Measurements from ENCODE around the gene C11orf24. TPM values are rescaled to one million over a fixed set of nuclear protein-coding genes. Genes with fewer than 3 reads are reported as not detected.

Gene C11orf24
- total RNA-seq, 1 experiment from 2014 or later: 52.3 TPM

DNA sequence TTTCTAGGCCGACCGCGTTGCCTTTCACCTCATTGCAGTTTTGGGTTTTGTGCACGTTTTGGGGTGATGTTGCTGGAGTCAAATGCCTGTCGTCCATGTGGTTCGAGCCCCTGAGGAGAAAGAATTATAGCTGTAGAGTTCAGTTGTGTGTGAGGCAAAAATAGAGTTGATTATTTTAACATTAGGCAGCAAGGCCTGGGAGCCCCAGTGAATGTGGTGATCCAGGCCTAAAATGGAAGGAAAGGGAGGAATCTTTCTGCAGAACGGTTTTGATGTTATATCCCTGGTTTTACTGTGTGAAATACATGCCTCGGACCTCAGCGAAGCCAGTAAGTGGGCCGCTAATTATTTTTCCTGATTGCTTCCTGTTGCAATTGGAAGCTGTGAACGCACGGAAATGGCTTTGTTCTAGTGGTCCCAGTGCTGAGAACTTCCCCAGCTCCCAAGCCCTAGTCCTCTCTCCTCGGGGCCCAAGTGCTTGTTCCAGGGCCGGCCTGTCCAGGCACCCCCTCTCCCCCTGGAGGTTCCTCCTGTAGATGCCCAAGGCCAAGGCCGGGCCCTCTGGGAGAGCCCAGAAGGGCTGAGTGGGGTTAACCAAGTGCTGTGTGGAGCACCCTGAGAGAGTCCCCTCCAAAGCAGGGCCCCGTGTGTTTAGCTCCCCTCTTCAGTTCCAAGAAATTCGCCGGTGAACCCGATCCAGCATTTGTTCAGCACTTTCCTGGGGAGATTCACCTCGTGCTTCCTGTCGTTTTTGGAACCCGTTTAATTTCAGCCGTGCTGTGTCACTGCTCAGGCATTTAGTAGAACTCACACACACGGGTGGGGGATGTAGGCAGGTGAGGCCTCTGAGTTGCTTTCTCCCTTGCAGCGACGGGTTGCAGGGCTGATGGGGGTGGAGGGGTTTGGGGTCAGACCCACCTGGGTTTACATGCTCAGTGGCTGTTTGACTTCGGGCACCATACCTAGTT lies 42.7 kb upstream of the C11orf24 start:
- peak overlapping the region; percentile 84 for H3K27ac ChIP-seq (ENCODE audit: low read depth, low read length, poor library complexity, severe bottlenecking)
- no peak for TF ChIP-seq EZH2 (IDR thresholded peaks at IDR 0.05; ENCODE audit: borderline replicate concordance, low read depth, low read length, poor library complexity, severe bottlenecking)
- no peak for TF ChIP-seq CTCF (conservative IDR thresholded peaks at IDR 0.05; ENCODE audit: low read depth, low read length)
- no peaks in the 10 kb centered on the region for H3K27me3 ChIP-seq (replicated peaks; ENCODE audit: insufficient read depth, low read depth, low read length, poor library complexity)
- POLR2A ChIA-PET (ENCODE audit: low non-redundant PET): no interaction called here
- H3K9me3 ChIP-seq (ENCODE audit: low read depth, low read length, poor library complexity, severe bottlenecking): no peaks in the 10 kb centered on the region
- DNase-seq (ENCODE audit: low spot score): peak; percentile 64
- CTCF ChIA-PET: no interaction called here
- no TSS peak for BruUV-seq (replicated peaks)
- H3K4me3 ChIP-seq (ENCODE audit: low read depth, low read length, poor library complexity, severe bottlenecking): peak overlapping the region; percentile 75
- peaks cover 17% of the 10 kb centered on the region for H3K4me1 ChIP-seq (ENCODE audit: insufficient read depth, low read length, poor library complexity, severe bottlenecking)
- H3K36me3 ChIP-seq (ENCODE audit: insufficient read depth, low read length, poor library complexity, severe bottlenecking): no peaks in the 10 kb centered on the region
- intact Hi-C loops (cut with micrococcal nuclease; ENCODE audit: unreplicated experiment): no loop called here

DNA sequence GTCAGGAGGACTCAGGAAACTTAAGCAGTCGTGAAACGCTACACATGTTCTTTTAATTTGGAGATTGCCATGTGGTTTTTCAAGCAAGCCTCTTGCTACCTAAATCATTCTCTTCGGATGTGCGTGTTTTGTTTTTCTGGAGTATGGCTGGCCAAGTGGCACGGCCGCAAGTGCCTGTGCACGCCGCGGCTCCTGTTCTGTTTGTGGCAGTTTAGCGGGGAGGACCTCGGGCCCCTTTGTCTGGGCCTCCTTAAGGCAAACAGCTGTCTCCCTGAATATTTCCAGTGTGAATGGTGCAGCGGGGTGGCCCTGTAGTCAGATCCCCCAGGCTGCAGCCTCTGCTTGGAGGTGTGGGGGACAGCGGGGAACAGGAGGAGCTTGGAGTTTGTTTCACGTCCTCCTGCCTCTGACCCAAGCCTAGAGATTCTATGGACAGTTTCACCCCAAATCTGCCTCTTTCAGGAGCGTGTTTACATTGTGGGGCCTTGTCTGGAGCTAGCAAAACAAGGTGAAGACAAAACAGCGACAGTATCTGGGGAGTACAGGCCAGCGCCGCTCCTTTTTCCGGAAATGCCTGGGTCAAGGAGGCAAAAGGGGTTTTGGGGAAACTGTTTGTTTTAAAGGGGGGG lies 41.9 kb upstream of the C11orf24 start:
- intact Hi-C loops (cut with micrococcal nuclease; ENCODE audit: unreplicated experiment): no loop called here
- Histone ChIP-seq H3K9me3 (ENCODE audit: low read depth, low read length, poor library complexity, severe bottlenecking) (no peaks in the 10 kb centered on the region), H3K4me3 (ENCODE audit: low read depth, low read length, poor library complexity, severe bottlenecking) (peak overlapping the region; percentile 75), H3K4me1 (ENCODE audit: insufficient read depth, low read length, poor library complexity, severe bottlenecking) (peaks cover 17% of the 10 kb centered on the region), H3K36me3 (ENCODE audit: insufficient read depth, low read length, poor library complexity, severe bottlenecking) (no peaks in the 10 kb centered on the region), H3K27me3 (replicated peaks; ENCODE audit: insufficient read depth, low read depth, low read length, poor library complexity) (no peaks in the 10 kb centered on the region), H3K27ac (ENCODE audit: low read depth, low read length, poor library complexity, severe bottlenecking) (peak overlapping the region; percentile 84)
- DNase-seq (ENCODE audit: low spot score): peak; percentile 60
- ChIA-PET CTCF (no interaction called here), POLR2A (ENCODE audit: low non-redundant PET) (no interaction called here)
- TSS peak; percentile 59 for BruUV-seq (replicated peaks)
- TF ChIP-seq CTCF (conservative IDR thresholded peaks at IDR 0.05; ENCODE audit: low read depth, low read length): no peak
- no peak for TF ChIP-seq EZH2 (IDR thresholded peaks at IDR 0.05; ENCODE audit: borderline replicate concordance, low read depth, low read length, poor library complexity, severe bottlenecking)

GRCh38 chr11:68312780-68313573 lies 41.2 kb upstream of the C11orf24 start:
- BruUV-seq (replicated peaks): no TSS peak
- intact Hi-C loops (cut with micrococcal nuclease; ENCODE audit: unreplicated experiment): no loop called here
- Histone ChIP-seq H3K9me3 (ENCODE audit: low read depth, low read length, poor library complexity, severe bottlenecking) (no peaks in the 10 kb centered on the region), H3K4me1 (ENCODE audit: insufficient read depth, low read length, poor library complexity, severe bottlenecking) (peaks cover 17% of the 10 kb centered on the region), H3K4me3 (ENCODE audit: low read depth, low read length, poor library complexity, severe bottlenecking) (peak overlapping the region; percentile 75), H3K36me3 (ENCODE audit: insufficient read depth, low read length, poor library complexity, severe bottlenecking) (no peaks in the 10 kb centered on the region), H3K27ac (ENCODE audit: low read depth, low read length, poor library complexity, severe bottlenecking) (peak overlapping the region; percentile 84), H3K27me3 (replicated peaks; ENCODE audit: insufficient read depth, low read depth, low read length, poor library complexity) (no peaks in the 10 kb centered on the region)
- ChIA-PET CTCF (no interaction called here), POLR2A (ENCODE audit: low non-redundant PET) (no interaction called here)
- DNase-seq (ENCODE audit: low spot score): peak; percentile 50
- TF ChIP-seq CTCF (conservative IDR thresholded peaks at IDR 0.05; ENCODE audit: low read depth, low read length): no peak
- no peak for TF ChIP-seq EZH2 (IDR thresholded peaks at IDR 0.05; ENCODE audit: borderline replicate concordance, low read depth, low read length, poor library complexity, severe bottlenecking)

Data from A673 (cell line).